NT2/D1 (cell line): Measurements from ENCODE around the gene SAE1.

Source experiments
- SUZ12 ChIP-seq: IDR thresholded peaks from 2 replicates; pipeline ENCODE4 v1.6.1; 2011; ENCODE audit not compliant: insufficient read length, insufficient read depth; ENCODE audit errors: extremely low read depth
- YY1 ChIP-seq: IDR thresholded peaks from 2 replicates; pipeline ENCODE4 v1.6.1; 2011; ENCODE audit not compliant: insufficient read length, insufficient read depth

GRCh38 chr19:47197141-47197540, 66.5 kb downstream of the SAE1 start:
- no peak for TF ChIP-seq YY1
- TF ChIP-seq SUZ12, result no peak
